Measurements from ENCODE around the gene C15orf39. TPM values are rescaled to one million over a fixed set of nuclear protein-coding genes. Genes with fewer than 3 reads are reported as not detected.

C15orf39 gene
- total RNA-seq, 2 donors from 2014 or later = 16.5 to 22.0 TPM

DNA sequence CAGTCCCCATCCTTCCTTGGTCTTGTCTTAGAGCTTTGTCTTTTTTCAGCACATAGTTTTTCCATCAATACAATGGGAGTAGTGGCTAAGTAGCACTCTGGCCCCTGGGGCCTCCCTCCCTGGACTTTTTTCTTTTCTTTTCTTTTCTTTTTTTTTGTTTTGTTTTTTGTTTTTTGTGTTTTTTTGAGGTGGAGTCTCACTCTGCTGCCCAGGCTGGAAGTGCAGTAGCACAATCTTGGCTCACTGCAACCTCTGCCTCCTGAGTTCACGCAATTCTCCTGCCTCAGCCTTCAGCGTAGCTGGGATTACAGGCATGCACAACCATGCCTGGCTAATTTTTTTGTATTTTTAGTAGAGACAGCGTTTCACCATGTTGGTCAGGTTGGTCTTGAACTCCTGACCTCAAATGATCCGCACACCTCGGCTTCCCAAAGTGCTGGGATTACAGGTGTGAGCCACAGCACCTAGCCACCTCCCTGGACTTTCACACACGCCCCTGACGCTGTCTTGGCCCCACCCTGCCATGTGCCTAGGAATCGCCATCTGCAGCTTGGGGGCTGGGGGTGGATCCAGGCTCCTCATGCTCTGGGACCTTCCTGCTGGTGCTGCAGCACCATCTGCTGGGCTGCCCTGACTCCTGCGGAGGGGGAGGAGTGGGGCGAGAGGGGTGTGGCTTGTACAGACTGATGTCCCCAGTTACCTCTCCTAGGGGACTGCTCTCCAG is 2.8 kb downstream of the C15orf39 start:
- H3K4me3 Mint-ChIP-seq = peak overlapping the region; percentile 90 to 91
- peaks cover 52% of the 10 kb centered on the region for H3K4me1 Mint-ChIP-seq (ENCODE audit: low read depth)
- peaks cover 0 to 3% of the 10 kb centered on the region in 2 donors for H3K36me3 Mint-ChIP-seq (ENCODE audit: insufficient read depth in 2 of 2)
- ATAC-seq (replicated peaks in 1 of 2) (peak; percentile 54 to 60), DNase-seq (peak; percentile 89 to 91)
- H3K27me3 Mint-ChIP-seq (ENCODE audit: low read depth) = no peaks in the 10 kb centered on the region
- H3K27ac Mint-ChIP-seq = peak overlapping the region; percentile 44
- H3K9me3 Mint-ChIP-seq = no peaks in the 10 kb centered on the region

DNA sequence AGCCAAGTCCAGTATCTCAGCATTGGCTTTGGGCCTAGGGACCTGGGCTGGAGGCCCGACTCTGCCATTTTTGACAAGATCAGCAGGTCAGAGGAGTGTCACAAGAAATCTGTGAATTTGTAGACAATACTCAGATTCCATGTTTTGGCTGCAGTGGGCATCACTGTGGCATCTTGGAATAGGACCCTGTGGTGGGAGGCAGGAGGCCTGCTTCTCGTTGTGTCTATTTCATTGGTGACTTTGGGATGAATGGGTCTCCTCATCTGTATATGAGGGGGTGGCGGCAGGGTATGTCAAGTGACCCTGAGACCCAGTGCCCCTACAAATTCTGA is 3.3 kb downstream of the C15orf39 start:
- no peak for DNase-seq
- ATAC-seq (replicated peaks in 1 of 2) = no peak
- Mint-ChIP-seq H3K27me3 (ENCODE audit: low read depth) (no peaks in the 10 kb centered on the region), H3K4me3 (peak overlapping the region; percentile 90 to 91), H3K27ac (no peak overlapping the region), H3K4me1 (ENCODE audit: low read depth) (peaks cover 53% of the 10 kb centered on the region), H3K9me3 (no peaks in the 10 kb centered on the region), H3K36me3 (ENCODE audit: insufficient read depth in 2 of 2) (peaks cover 0 to 3% of the 10 kb centered on the region in 2 donors)

DNA sequence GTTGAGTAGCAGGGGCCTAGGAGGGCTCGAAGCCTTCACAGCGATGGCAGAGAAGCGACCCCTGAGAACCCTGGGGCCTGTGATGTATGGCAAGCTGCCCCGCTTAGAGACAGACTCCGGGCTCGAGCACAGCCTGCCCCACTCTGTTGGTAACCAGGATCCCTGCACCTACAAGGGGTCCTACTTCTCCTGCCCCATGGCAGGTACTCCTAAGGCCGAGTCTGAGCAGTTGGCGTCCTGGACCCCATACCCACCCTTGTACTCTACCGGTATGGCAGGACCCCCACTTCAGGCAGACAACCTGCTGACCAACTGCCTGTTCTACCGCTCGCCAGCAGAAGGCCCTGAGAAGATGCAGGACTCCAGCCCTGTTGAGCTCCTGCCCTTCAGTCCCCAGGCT is 4.3 kb downstream of the C15orf39 start:
- DNase-seq = no peak
- no peak for ATAC-seq (replicated peaks in 1 of 2)
- no peaks in the 10 kb centered on the region for H3K9me3 Mint-ChIP-seq
- peaks cover 0 to 3% of the 10 kb centered on the region in 2 donors for H3K36me3 Mint-ChIP-seq (ENCODE audit: insufficient read depth in 2 of 2)
- no peak overlapping the region for H3K4me3 Mint-ChIP-seq
- no peak overlapping the region for H3K27ac Mint-ChIP-seq
- H3K27me3 Mint-ChIP-seq (ENCODE audit: low read depth) = no peaks in the 10 kb centered on the region
- peaks cover 43% of the 10 kb centered on the region for H3K4me1 Mint-ChIP-seq (ENCODE audit: low read depth)

GRCh38 chr15:75206803-75207617 is 5.3 kb downstream of the C15orf39 start:
- H3K27ac Mint-ChIP-seq = no peak overlapping the region
- H3K36me3 Mint-ChIP-seq (ENCODE audit: insufficient read depth in 2 of 2) = peaks cover 2 to 3% of the 10 kb centered on the region in 2 donors
- H3K4me1 Mint-ChIP-seq (ENCODE audit: low read depth) = peaks cover 38% of the 10 kb centered on the region
- no peaks in the 10 kb centered on the region for H3K27me3 Mint-ChIP-seq (ENCODE audit: low read depth)
- no peaks in the 10 kb centered on the region for H3K9me3 Mint-ChIP-seq
- DNase-seq = no peak
- H3K4me3 Mint-ChIP-seq = no peak overlapping the region
- no peak for ATAC-seq (replicated peaks in 1 of 2)

GRCh38 chr15:75207618-75208500 is 6.2 kb downstream of the C15orf39 start:
- Mint-ChIP-seq H3K27ac (no peak overlapping the region), H3K9me3 (no peaks in the 10 kb centered on the region), H3K4me3 (no peak overlapping the region), H3K4me1 (ENCODE audit: low read depth) (peaks cover 38% of the 10 kb centered on the region), H3K27me3 (ENCODE audit: low read depth) (no peaks in the 10 kb centered on the region), H3K36me3 (ENCODE audit: insufficient read depth in 2 of 2) (peaks cover 2 to 3% of the 10 kb centered on the region in 2 donors)
- DNase-seq (no peak), ATAC-seq (replicated peaks in 1 of 2) (no peak)

DNA sequence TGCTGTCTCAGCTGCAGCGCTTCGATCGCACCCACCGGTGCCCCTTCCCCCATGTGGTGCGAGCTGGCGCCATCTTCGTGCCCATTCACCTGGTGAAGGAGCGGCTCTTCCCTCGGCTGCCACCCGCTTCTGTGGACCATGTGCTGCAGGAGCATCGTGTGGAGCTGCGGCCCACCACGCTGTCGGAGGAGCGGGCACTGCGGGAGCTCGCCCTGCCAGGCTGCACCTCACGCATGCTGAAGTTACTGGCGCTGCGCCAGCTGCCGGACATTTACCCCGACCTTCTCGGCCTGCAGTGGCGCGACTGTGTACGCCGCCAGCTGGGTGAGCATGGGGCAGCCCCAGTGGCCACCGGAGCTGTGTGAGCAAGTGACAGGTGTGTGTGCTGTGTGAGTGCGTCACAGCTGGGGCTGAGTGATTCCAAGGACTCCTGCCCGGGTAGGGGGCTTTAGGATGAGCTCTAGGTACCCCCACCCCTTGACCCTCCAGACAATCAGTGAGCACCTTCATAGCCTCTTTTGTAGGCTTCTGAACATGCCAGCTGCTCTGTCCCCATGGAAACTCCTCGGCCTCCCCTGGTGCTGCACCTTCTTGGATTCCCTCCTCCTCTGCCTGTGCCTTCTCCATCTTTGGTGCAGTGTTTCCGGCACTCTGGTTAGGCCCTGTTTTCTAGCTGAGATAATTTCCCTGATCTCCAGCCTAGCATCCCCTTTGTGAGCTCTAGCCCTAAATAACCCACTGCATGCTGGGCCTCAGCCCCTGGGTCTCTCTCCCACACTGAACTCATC is 7.0 kb downstream of the C15orf39 start:
- no peak for DNase-seq
- Mint-ChIP-seq H3K36me3 (ENCODE audit: insufficient read depth in 2 of 2) (peaks cover 2 to 3% of the 10 kb centered on the region in 2 donors), H3K4me1 (ENCODE audit: low read depth) (peaks cover 30% of the 10 kb centered on the region), H3K9me3 (no peaks in the 10 kb centered on the region), H3K27ac (no peak overlapping the region), H3K27me3 (ENCODE audit: low read depth) (no peaks in the 10 kb centered on the region), H3K4me3 (no peak overlapping the region)
- no peak for ATAC-seq (replicated peaks in 1 of 2)

GRCh38 chr15:75209289-75209676 is 7.6 kb downstream of the C15orf39 start:
- Mint-ChIP-seq H3K9me3 (no peaks in the 10 kb centered on the region), H3K36me3 (ENCODE audit: insufficient read depth in 2 of 2) (peaks cover 2 to 3% of the 10 kb centered on the region in 2 donors), H3K4me1 (ENCODE audit: low read depth) (peaks cover 24% of the 10 kb centered on the region), H3K27ac (peak overlapping the region; percentile 31), H3K4me3 (no peak overlapping the region), H3K27me3 (ENCODE audit: low read depth) (no peaks in the 10 kb centered on the region)
- DNase-seq (no peak), ATAC-seq (replicated peaks in 1 of 2) (no peak)

DNA sequence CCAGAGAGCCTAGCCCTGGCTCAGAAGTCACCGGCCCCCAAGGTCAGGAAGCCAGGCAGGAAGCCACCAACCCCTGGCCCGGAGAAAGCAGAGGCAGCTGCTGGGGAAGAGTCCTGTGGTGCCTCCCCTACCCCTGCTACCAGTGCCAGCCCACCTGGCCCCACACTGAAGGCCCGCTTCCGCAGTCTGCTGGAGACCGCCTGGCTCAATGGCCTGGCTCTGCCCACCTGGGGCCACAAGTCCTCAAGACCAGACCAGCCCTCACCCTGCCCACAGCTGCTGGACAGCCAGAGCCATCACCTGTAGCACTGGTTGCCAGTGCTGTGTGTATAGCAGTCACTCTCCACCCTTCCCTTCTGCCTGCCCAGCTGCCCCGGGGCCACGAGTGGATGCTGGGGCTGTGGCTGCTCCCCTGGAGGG is 9.1 kb downstream of the C15orf39 start:
- ATAC-seq (replicated peaks in 1 of 2) (no peak), DNase-seq (no peak)
- peaks cover 2 to 3% of the 10 kb centered on the region in 2 donors for H3K36me3 Mint-ChIP-seq (ENCODE audit: insufficient read depth in 2 of 2)
- H3K27me3 Mint-ChIP-seq (ENCODE audit: low read depth) = no peaks in the 10 kb centered on the region
- H3K4me3 Mint-ChIP-seq = no peak overlapping the region
- no peaks in the 10 kb centered on the region for H3K9me3 Mint-ChIP-seq
- peaks cover 11% of the 10 kb centered on the region for H3K4me1 Mint-ChIP-seq (ENCODE audit: low read depth)
- H3K27ac Mint-ChIP-seq = peak overlapping the region; percentile 8

- Mint-ChIP-seq H3K9me3 (no peaks in the 10 kb centered on the region), H3K36me3 (ENCODE audit: insufficient read depth in 2 of 2) (peaks cover 2 to 3% of the 10 kb centered on the region in 2 donors), H3K4me1 (ENCODE audit: low read depth) (peaks cover 11% of the 10 kb centered on the region), H3K27ac (peak overlapping the region; percentile 8), H3K4me3 (no peak overlapping the region), H3K27me3 (ENCODE audit: low read depth) (no peaks in the 10 kb centered on the region)
- DNase-seq = no peak
- no peak for ATAC-seq (replicated peaks in 1 of 2)
Measured at GRCh38 chr15:75211436-75212199, 9.9 kb downstream of the C15orf39 start.

DNA sequence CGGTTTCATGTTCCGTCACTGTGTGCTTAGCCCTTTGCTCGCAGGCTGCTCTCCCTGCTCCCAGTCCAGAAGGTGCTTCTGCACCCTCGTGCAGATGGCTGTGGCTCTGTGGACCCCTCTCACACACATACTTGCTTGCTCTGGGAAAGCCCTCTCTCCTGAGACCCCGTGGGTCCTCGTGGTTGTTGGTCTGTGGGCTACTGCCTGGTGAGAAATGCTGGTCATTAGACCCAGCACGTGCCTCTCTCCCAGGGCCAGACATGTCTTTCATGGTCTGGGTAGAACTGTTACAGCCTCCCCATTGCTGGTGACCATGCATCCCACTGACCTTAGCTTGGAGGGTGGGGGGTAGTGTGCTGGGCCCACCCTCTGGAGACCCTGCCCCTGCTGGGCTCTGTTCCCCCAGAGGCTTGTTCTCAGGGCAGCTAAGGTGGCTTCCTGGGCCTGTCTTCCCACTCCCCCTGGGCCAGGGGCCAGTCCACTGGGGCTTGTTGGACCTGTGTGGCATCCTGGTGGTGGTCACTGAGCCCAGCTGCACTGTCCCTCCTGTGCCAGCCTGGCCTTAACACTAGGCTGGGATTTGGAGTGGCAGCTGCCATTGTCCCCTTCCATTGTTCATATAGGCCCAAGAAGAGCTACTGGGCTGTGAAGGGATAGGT is 10.6 kb downstream of the C15orf39 start:
- Mint-ChIP-seq H3K27me3 (ENCODE audit: low read depth) (no peaks in the 10 kb centered on the region), H3K36me3 (ENCODE audit: insufficient read depth in 2 of 2) (peaks cover 2 to 3% of the 10 kb centered on the region in 2 donors), H3K9me3 (no peaks in the 10 kb centered on the region), H3K4me1 (ENCODE audit: low read depth) (peaks cover 11% of the 10 kb centered on the region), H3K4me3 (no peak overlapping the region), H3K27ac (no peak overlapping the region)
- ATAC-seq (replicated peaks in 1 of 2) (no peak), DNase-seq (no peak)

GRCh38 chr15:75213212-75213767 is 11.6 kb downstream of the C15orf39 start:
- H3K27me3 Mint-ChIP-seq (ENCODE audit: low read depth) = no peaks in the 10 kb centered on the region
- H3K9me3 Mint-ChIP-seq = no peaks in the 10 kb centered on the region
- no peak overlapping the region for H3K4me3 Mint-ChIP-seq
- H3K27ac Mint-ChIP-seq = no peak overlapping the region
- H3K36me3 Mint-ChIP-seq (ENCODE audit: insufficient read depth in 2 of 2) = peaks cover 2 to 3% of the 10 kb centered on the region in 2 donors
- no peak for ATAC-seq (replicated peaks in 1 of 2)
- no peak for DNase-seq
- peaks cover 11% of the 10 kb centered on the region for H3K4me1 Mint-ChIP-seq (ENCODE audit: low read depth)

Measured in activated T-cell treated with anti-CD3 and anti-CD28 coated beads, Interleukin-2, amount 50 U/mL, for 72 hours (primary cell).